Mesangial cell (primary cell): ENCODE results near the gene KIF14. TPM values are rescaled to one million over a fixed set of nuclear protein-coding genes. Genes with fewer than 3 reads are reported as not detected.

Source experiments
- total RNA-seq: library from RNA; depleted of rRNA; stranded (reverse); fragments of >200 nt; gene quantifications from 2 replicates; pipeline ENCODE4 v1.2.3, GENCODE V29; 2015

The KIF14 gene
- 0.63 and 13.9 TPM in 2 replicates for total RNA-seq

GRCh38 chr1:200620273-200621131, at the start of gene KIF14:
Gene KIF14, minus strand, starts transcription at chr1:200620751. Its CDS starts 2,028 bp downstream, at chr1:200618723.

GRCh38 chr1:200669314-200670241, 49.0 kb upstream of the KIF14 start, which contains the start of gene DDX59:
Gene DDX59, minus strand, starts transcription at chr1:200669907. Its CDS starts 3,167 bp downstream, at chr1:200666740.

Other genes starting within 250 kb of the KIF14 start
- gene ZNF281, start 210.7 kb downstream of the KIF14 start, total RNA-seq = 15.5 and 20.2 TPM in 2 replicates
- 6.8 and 7.8 TPM in 2 replicates for gene DDX59, start 49.2 kb upstream of the KIF14 start, total RNA-seq
- gene CAMSAP2, start 118.1 kb upstream of the KIF14 start, total RNA-seq = 10.9 and 14.7 TPM in 2 replicates